Trophoblast cell (in vitro differentiated cells and primary cell): ENCODE results near the gene NSFL1C.

Experiments
- DNase-seq, 2 donors: peaks; one replicate each; pipeline ENCODE4 v3.0.0-alpha.2; 2016
- H2AFZ ChIP-seq: 2 replicates; pipeline ENCODE4 v1.6.1; 2013; ENCODE audit warnings: low read length, moderate library complexity, mild to moderate bottlenecking; ENCODE audit not compliant: insufficient read depth, poor library complexity
- H2AK5ac ChIP-seq: 2 replicates; pipeline ENCODE4 v1.6.1; 2013; ENCODE audit warnings: mild to moderate bottlenecking, low read length
- H2BK120ac ChIP-seq: 2 replicates; pipeline ENCODE4 v1.6.1; 2013; ENCODE audit warnings: low read length, mild to moderate bottlenecking, moderate library complexity; ENCODE audit not compliant: insufficient read depth, poor library complexity
- H2BK12ac ChIP-seq: 2 replicates; pipeline ENCODE4 v1.6.1; 2013; ENCODE audit warnings: mild to moderate bottlenecking, low read length, moderate library complexity
- H2BK5ac ChIP-seq: 2 replicates; pipeline ENCODE4 v1.6.1; 2013; ENCODE audit warnings: low read length, low read depth, moderate library complexity, mild to moderate bottlenecking; ENCODE audit not compliant: poor library complexity
- H3K14ac ChIP-seq: 2 replicates; pipeline ENCODE4 v1.6.1; 2013; ENCODE audit warnings: mild to moderate bottlenecking, low read length
- H3K18ac ChIP-seq: 2 replicates; pipeline ENCODE4 v1.6.1; 2013; ENCODE audit warnings: mild to moderate bottlenecking, low read length
- H3K23ac ChIP-seq: 2 replicates; pipeline ENCODE4 v1.6.1; 2013; ENCODE audit warnings: low read length
- H3K27ac ChIP-seq: 2 replicates; pipeline ENCODE4 v1.5.1; 2013; ENCODE audit warnings: low read depth, mild to moderate bottlenecking, inconsistent platforms, low read length, moderate library complexity
- H3K27me3 ChIP-seq: 2 replicates; pipeline ENCODE4 v1.6.1; 2013; ENCODE audit warnings: inconsistent platforms, mild to moderate bottlenecking, low read length, moderate library complexity; ENCODE audit not compliant: insufficient read depth
- H3K36me3 ChIP-seq, 2 experiments: 1 replicate in 1 of 2; 2 replicates in 1 of 2; pipeline ENCODE4 v1.6.1; 2013; ENCODE audit warnings: low read length in 2 of 2, mild to moderate bottlenecking in 2 of 2, moderate library complexity in 1 of 2; ENCODE audit not compliant: insufficient read depth in 2 of 2, control insufficient read depth in 1 of 2
- H3K4ac ChIP-seq: 2 replicates; pipeline ENCODE4 v1.6.1; 2013; ENCODE audit warnings: low read depth, mild to moderate bottlenecking, low read length, moderate library complexity
- H3K4me1 ChIP-seq, 2 experiments: 1 replicate in 1 of 2; 2 replicates in 1 of 2; pipeline ENCODE4 v1.6.1; 2013; ENCODE audit warnings: low read length in 2 of 2, mild to moderate bottlenecking in 2 of 2, moderate library complexity in 1 of 2; ENCODE audit not compliant: insufficient read depth in 2 of 2, control insufficient read depth in 1 of 2
- H3K4me2 ChIP-seq: 2 replicates; pipeline ENCODE4 v1.6.1; 2013; ENCODE audit warnings: inconsistent platforms, mild to moderate bottlenecking, low read length, moderate library complexity
- H3K4me3 ChIP-seq: 2 replicates; pipeline ENCODE4 v1.5.1; 2013; ENCODE audit warnings: mild to moderate bottlenecking, low read depth, low read length, inconsistent platforms
- H3K79me1 ChIP-seq: one replicate; pipeline ENCODE4 v1.6.1; 2013; ENCODE audit warnings: low read length
- H3K79me2 ChIP-seq: 2 replicates; pipeline ENCODE4 v1.6.1; 2013; ENCODE audit warnings: low read length, mild to moderate bottlenecking; ENCODE audit not compliant: control insufficient read depth, insufficient read depth, poor library complexity
- H3K9ac ChIP-seq: 2 replicates; pipeline ENCODE4 v1.6.1; 2013; ENCODE audit warnings: mild to moderate bottlenecking, low read length
- H3K9me3 ChIP-seq: 2 replicates; pipeline ENCODE4 v1.6.1; 2013; ENCODE audit warnings: low read depth, mild to moderate bottlenecking, control low read depth, inconsistent platforms, low read length; ENCODE audit not compliant: insufficient read depth
- H4K12ac ChIP-seq: 2 replicates; pipeline ENCODE4 v1.6.1; 2013; ENCODE audit warnings: low read depth, mild to moderate bottlenecking, low read length, moderate library complexity
- H4K8ac ChIP-seq: 2 replicates; pipeline ENCODE4 v1.6.1; 2013; ENCODE audit warnings: low read depth, mild to moderate bottlenecking, low read length, moderate library complexity
- H4K91ac ChIP-seq: one replicate; pipeline ENCODE4 v1.6.1; 2013; ENCODE audit warnings: low read depth, mild to moderate bottlenecking, low read length, moderate library complexity
- WGBS: extraction: QIAGEN DNeasy Blood & Tissue Kit; methylation state at CpG from one replicate; pipeline ENCODE4 v1.1.7; 2013; ENCODE audit warnings: missing lambda C conversion rate; ENCODE audit not compliant: insufficient read length, insufficient coverage; ENCODE audit errors: extremely low coverage; 5-methylcytosine and 5-hydroxymethylcytosine counted together

Gene NSFL1C

DNA sequence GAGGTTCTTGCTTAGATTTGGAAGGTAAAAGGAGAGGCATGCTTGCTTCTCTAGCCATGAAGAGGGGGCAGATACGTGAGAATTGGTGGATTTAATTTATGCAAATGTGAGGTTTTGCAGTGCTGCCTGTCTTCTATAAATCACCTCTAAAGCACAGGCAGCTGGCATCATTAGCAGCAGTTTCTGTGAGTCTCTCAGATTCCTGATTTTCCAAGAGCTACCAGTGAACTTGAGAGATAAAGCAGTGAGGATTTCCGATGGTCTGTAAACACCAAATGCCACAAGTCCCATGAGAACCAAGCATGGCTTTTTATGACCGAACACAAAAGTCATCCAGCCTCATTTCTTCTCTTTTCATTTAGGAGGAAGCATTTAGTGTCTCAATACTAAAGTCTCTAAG lies 27.8 kb upstream of the NSFL1C start:
- H3K9ac ChIP-seq: no peak overlapping the region

GRCh38 chr20:1493536-1493935 lies 26.9 kb upstream of the NSFL1C start:
- no peak for DNase-seq
- H3K79me2 ChIP-seq: no peaks in the 10 kb centered on the region
- no peaks in the 10 kb centered on the region for H3K4me1 ChIP-seq
- H3K4ac ChIP-seq: no peak overlapping the region
- no peaks in the 10 kb centered on the region for H3K36me3 ChIP-seq
- no peak overlapping the region for H2BK5ac ChIP-seq
- H4K8ac ChIP-seq: no peak overlapping the region
- no peak overlapping the region for H3K4me3 ChIP-seq
- no peak overlapping the region for H2BK120ac ChIP-seq
- H4K91ac ChIP-seq: no peak overlapping the region
- H3K23ac ChIP-seq: no peak overlapping the region
- H3K27me3 ChIP-seq: no peaks in the 10 kb centered on the region
- H2BK12ac ChIP-seq: no peak overlapping the region
- no CpG with 5 or more reads among the region's 1 CpG for WGBS
- H3K9me3 ChIP-seq: no peaks in the 10 kb centered on the region
- no peaks in the 10 kb centered on the region for H3K79me1 ChIP-seq
- no peak overlapping the region for H3K27ac ChIP-seq
- H3K14ac ChIP-seq: no peak overlapping the region
- H4K12ac ChIP-seq: no peak overlapping the region
- no peak overlapping the region for H2AFZ ChIP-seq
- no peak overlapping the region for H2AK5ac ChIP-seq
- no peak overlapping the region for H3K18ac ChIP-seq
- H3K9ac ChIP-seq: no peak overlapping the region
- no peak overlapping the region for H3K4me2 ChIP-seq

More for the DNA sequence above, 27.8 kb upstream of the NSFL1C start:
- no peak overlapping the region for H3K27ac ChIP-seq
- no peak overlapping the region for H3K4ac ChIP-seq
- no peak overlapping the region for H3K4me3 ChIP-seq
- H2BK120ac ChIP-seq: no peak overlapping the region
- H3K36me3 ChIP-seq: no peaks in the 10 kb centered on the region
- WGBS: no CpG with 5 or more reads among the region's 3 CpGs
- H3K23ac ChIP-seq: no peak overlapping the region
- H2BK5ac ChIP-seq: no peak overlapping the region
- H3K18ac ChIP-seq: no peak overlapping the region
- no peak for DNase-seq
- no peak overlapping the region for H2AFZ ChIP-seq
- H4K8ac ChIP-seq: no peak overlapping the region
- H3K4me2 ChIP-seq: no peak overlapping the region
- no peaks in the 10 kb centered on the region for H3K9me3 ChIP-seq
- H4K91ac ChIP-seq: no peak overlapping the region
- H3K79me1 ChIP-seq: peaks cover under 1% of the 10 kb centered on the region
- no peak overlapping the region for H3K14ac ChIP-seq
- no peak overlapping the region for H2AK5ac ChIP-seq
- H3K27me3 ChIP-seq: no peaks in the 10 kb centered on the region
- H3K4me1 ChIP-seq: no peaks in the 10 kb centered on the region
- no peak overlapping the region for H2BK12ac ChIP-seq
- no peaks in the 10 kb centered on the region for H3K79me2 ChIP-seq
- no peak overlapping the region for H4K12ac ChIP-seq

DNA sequence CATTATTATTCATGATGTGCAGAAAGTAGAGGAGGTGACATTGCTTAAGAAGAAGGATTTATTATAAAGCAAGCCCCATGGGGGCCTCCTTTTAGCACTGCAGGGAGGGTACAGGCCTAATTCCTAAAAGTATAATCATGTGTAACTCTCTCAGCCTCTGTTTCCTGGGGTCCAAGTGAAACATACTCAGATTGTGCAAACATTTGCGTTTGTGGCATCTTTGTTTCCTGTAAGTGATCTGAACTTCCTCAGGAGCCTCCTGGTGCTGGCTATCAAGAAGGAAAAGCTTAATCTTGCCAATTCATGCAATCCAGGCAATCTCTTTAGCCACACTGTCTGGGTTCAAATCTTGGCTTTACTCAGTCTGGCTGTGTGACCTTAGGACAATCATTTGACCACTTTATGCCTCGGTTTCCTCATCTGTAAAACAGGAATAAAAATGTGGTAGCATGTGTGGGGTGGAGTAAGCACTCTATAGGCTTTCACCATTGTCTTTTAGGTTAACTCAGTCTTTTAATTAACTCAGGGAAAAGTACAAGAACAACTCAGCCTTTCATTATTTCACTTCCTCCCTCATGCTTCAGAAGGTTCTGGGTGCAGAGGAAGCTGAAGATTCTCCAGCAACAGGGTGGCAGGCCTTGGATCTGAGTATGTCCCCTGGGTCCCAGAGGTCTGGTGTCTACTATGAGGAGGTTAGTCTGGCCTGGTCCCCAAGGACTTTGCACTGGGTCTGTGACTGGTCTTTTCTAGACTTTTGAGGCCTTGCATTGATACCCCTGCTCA lies 25.4 kb upstream of the NSFL1C start:
- Histone ChIP-seq H3K4me3 (no peak overlapping the region), H3K9ac (no peak overlapping the region), H4K12ac (no peak overlapping the region), H3K36me3 (no peaks in the 10 kb centered on the region), H3K4me1 (no peaks in the 10 kb centered on the region), H4K8ac (no peak overlapping the region), H2AK5ac (no peak overlapping the region), H3K14ac (no peak overlapping the region), H2BK5ac (no peak overlapping the region), H3K23ac (peak overlapping the region; percentile 62), H3K27me3 (no peaks in the 10 kb centered on the region), H3K4me2 (no peak overlapping the region), H2BK120ac (no peak overlapping the region), H3K79me1 (no peaks in the 10 kb centered on the region), H2BK12ac (no peak overlapping the region), H3K27ac (no peak overlapping the region), H3K4ac (no peak overlapping the region), H4K91ac (no peak overlapping the region), H2AFZ (no peak overlapping the region), H3K79me2 (no peaks in the 10 kb centered on the region), H3K18ac (no peak overlapping the region), H3K9me3 (no peaks in the 10 kb centered on the region)
- no CpG with 5 or more reads among the region's 2 CpGs for WGBS
- no peak for DNase-seq

- Histone ChIP-seq H3K27ac (no peak within 1 kb of the TSS), H3K27me3 (no peaks in the 10 kb centered on the region), H3K9ac (no peak within 1 kb of the TSS), H3K9me3 (no peaks in the 10 kb centered on the region), H3K4me3 (no peak within 1 kb of the TSS), H3K79me1 (no peaks in the 10 kb centered on the region), H2BK120ac (no peak within 1 kb of the TSS), H3K14ac (no peak within 1 kb of the TSS), H3K4me2 (no peak within 1 kb of the TSS), H4K12ac (no peak within 1 kb of the TSS), H3K79me2 (no peaks in the 10 kb centered on the region), H3K4me1 (no peaks in the 10 kb centered on the region), H3K4ac (no peak within 1 kb of the TSS), H3K23ac (peak within 1 kb of the TSS; percentile 62), H4K8ac (no peak within 1 kb of the TSS), H2AFZ (no peak within 1 kb of the TSS), H2BK12ac (no peak within 1 kb of the TSS), H4K91ac (no peak within 1 kb of the TSS), H3K36me3 (no peaks in the 10 kb centered on the region), H2AK5ac (no peak within 1 kb of the TSS), H3K18ac (no peak within 1 kb of the TSS), H2BK5ac (no peak within 1 kb of the TSS)
- WGBS: no CpG with 5 or more reads among the region's 11 CpGs
- DNase-seq: peak in 1 of 2 donors; percentile 36
Measured at GRCh38 chr20:1491281-1491840, 24.7 kb upstream of the NSFL1C start, which contains the start of gene SIRPB2. SIRPB2 (minus strand) TSS chr20:1491420; CDS start chr20:1491359, 61 bp downstream.
